Peyer's patch (tissue), 4 donors: Measurements from ENCODE around the gene COL23A1. TPM values are rescaled to one million over a fixed set of nuclear protein-coding genes. Genes with fewer than 3 reads are reported as not detected.
"Not testable (repeated sequence)": the region's sequence is repeated elsewhere in the genome, so short reads cannot be mapped to it uniquely, and the experiment has no call there.

ENCODE experiments used
- DNase-seq, 3 donors: peaks; one replicate each; pipeline ENCODE4 v3.0.0-alpha.2; 2017 to 2019
- H3K27ac ChIP-seq, 4 donors: fragments of 200-600 bp; sonication (generic); one replicate each; pipeline ENCODE4 v1.5.1; 2016 to 2019
- H3K27me3 ChIP-seq, 2 donors: fragments of 200-600 bp; sonication (generic); one replicate each; pipeline ENCODE4 v1.5.1; 2019
- H3K36me3 ChIP-seq, 3 donors: fragments of 200-600 bp; sonication (generic); one replicate each; pipeline ENCODE4 v1.5.1; 2016 to 2019
- H3K4me1 ChIP-seq, 4 donors: fragments of 200-600 bp; sonication (generic); one replicate each; pipeline ENCODE4 v1.5.1; 2016 to 2019
- H3K4me3 ChIP-seq, 4 donors: fragments of 200-600 bp; sonication (generic); 1 replicate in 3 of 4; 2 replicates in 1 of 4; pipeline ENCODE4 v1.5.1; 2016 to 2019; ENCODE audit warnings: mild to moderate bottlenecking in 1 of 4
- H3K9me3 ChIP-seq, 4 donors: fragments of 200-600 bp; sonication (generic); one replicate each; pipeline ENCODE4 v1.5.1; 2016 to 2019; ENCODE audit warnings: mild to moderate bottlenecking in 1 of 4
- CTCF ChIP-seq, 6 experiments: fragments of 450-650 bp in 4 of 6; fragments of 200-600 bp in 2 of 6; sonication (generic) in 1 of 6; IDR thresholded peaks; one replicate each; pipeline ENCODE4 v1.5.1; 2017 to 2019; ENCODE audit warnings: antibody characterized with exemption in 6 of 6, mild to moderate bottlenecking in 3 of 6, moderate library complexity in 1 of 6
- POLR2A ChIP-seq, 2 donors: fragments of 450-650 bp; IDR thresholded peaks; one replicate each; pipeline ENCODE4 v1.5.1; 2017; ENCODE audit warnings: antibody characterized with exemption in 2 of 2, mild to moderate bottlenecking in 2 of 2, moderate library complexity in 2 of 2
- total RNA-seq, 4 donors: library from RNA; depleted of rRNA; stranded (reverse); fragments of >200 nt; gene quantifications; one replicate each; pipeline ENCODE4 v1.1.0, GENCODE V29; 2016

COL23A1 gene
- total RNA-seq, 4 donors from 2014 or later = 0.57 to 5.8 (median 1.2) TPM; not detected in 1

- no peak for DNase-seq
- no peaks in the 10 kb centered on the region for H3K27me3 ChIP-seq
Measured at GRCh38 chr5:178490935-178491652, 99.1 kb downstream of the COL23A1 start.

GRCh38 chr5:178489271-178489976, 100.8 kb downstream of the COL23A1 start:
- no peak for DNase-seq
- TF ChIP-seq CTCF (IDR thresholded peaks at IDR 0.05) = no peak
- TF ChIP-seq POLR2A (IDR thresholded peaks at IDR 0.05) = no peak
- H3K27me3 ChIP-seq = no peaks in the 10 kb centered on the region
- H3K4me1 ChIP-seq = no peaks in the 10 kb centered on the region
- H3K4me3 ChIP-seq = no peak overlapping the region
- H3K27ac ChIP-seq = no peak overlapping the region
- H3K9me3 ChIP-seq = no peaks in the 10 kb centered on the region
- H3K36me3 ChIP-seq = no peaks in the 10 kb centered on the region

More at GRCh38 chr5:178490935-178491652, 99.1 kb downstream of the COL23A1 start:
- Histone ChIP-seq H3K9me3 (no peaks in the 10 kb centered on the region), H3K4me1 (no peaks in the 10 kb centered on the region), H3K4me3 (no peak overlapping the region), H3K36me3 (no peaks in the 10 kb centered on the region), H3K27ac (no peak overlapping the region)
- TF ChIP-seq CTCF (IDR thresholded peaks at IDR 0.05) (no peak), POLR2A (IDR thresholded peaks at IDR 0.05) (no peak)

- no peak overlapping the region for H3K27ac ChIP-seq
- no peaks in the 10 kb centered on the region for H3K27me3 ChIP-seq
- TF ChIP-seq POLR2A (IDR thresholded peaks at IDR 0.05) (no peak), CTCF (IDR thresholded peaks at IDR 0.05) (no peak)
- no peak for DNase-seq
- H3K36me3 ChIP-seq = no peaks in the 10 kb centered on the region
- no peaks in the 10 kb centered on the region for H3K9me3 ChIP-seq
- no peaks in the 10 kb centered on the region for H3K4me1 ChIP-seq
- no peak overlapping the region for H3K4me3 ChIP-seq
Measured at GRCh38 chr5:178488696-178489095, 101.5 kb downstream of the COL23A1 start.

GRCh38 chr5:178487911-178488600, 102.1 kb downstream of the COL23A1 start:
- TF ChIP-seq CTCF (IDR thresholded peaks at IDR 0.05) (no peak), POLR2A (IDR thresholded peaks at IDR 0.05) (no peak)
- no peak for DNase-seq
- H3K9me3 ChIP-seq = no peaks in the 10 kb centered on the region
- no peaks in the 10 kb centered on the region for H3K4me1 ChIP-seq
- H3K27ac ChIP-seq = no peak overlapping the region
- H3K36me3 ChIP-seq = no peaks in the 10 kb centered on the region
- H3K27me3 ChIP-seq = no peaks in the 10 kb centered on the region
- no peak overlapping the region for H3K4me3 ChIP-seq

- H3K4me1 ChIP-seq, H3K9me3 ChIP-seq, H3K27ac ChIP-seq, H3K4me3 ChIP-seq, DNase-seq, H3K36me3 ChIP-seq, H3K27me3 ChIP-seq: not testable (repeated sequence)
Measured at GRCh38 chr5:178486878-178487512, 103.2 kb downstream of the COL23A1 start.
